Glomerular endothelial cell (primary cell): Measurements from ENCODE around the gene ADGRA1. TPM values are rescaled to one million over a fixed set of nuclear protein-coding genes. Genes with fewer than 3 reads are reported as not detected.
"Not testable (repeated sequence)": the region's sequence is repeated elsewhere in the genome, so short reads cannot be mapped to it uniquely, and the experiment has no call there.

ENCODE experiments used
- DNase-seq: peaks from one replicate; pipeline ENCODE4 v3.0.0-alpha.2; 2011; ENCODE audit warnings: low read depth, low spot score; ENCODE audit errors: extremely low read depth
- total RNA-seq: library from RNA; depleted of rRNA; stranded (reverse); fragments of >200 nt; gene quantifications from 2 replicates; pipeline ENCODE4 v1.2.3, GENCODE V29; 2015

The ADGRA1 gene
- total RNA-seq, 1 donor from 2014 or later, result not detected

DNA sequence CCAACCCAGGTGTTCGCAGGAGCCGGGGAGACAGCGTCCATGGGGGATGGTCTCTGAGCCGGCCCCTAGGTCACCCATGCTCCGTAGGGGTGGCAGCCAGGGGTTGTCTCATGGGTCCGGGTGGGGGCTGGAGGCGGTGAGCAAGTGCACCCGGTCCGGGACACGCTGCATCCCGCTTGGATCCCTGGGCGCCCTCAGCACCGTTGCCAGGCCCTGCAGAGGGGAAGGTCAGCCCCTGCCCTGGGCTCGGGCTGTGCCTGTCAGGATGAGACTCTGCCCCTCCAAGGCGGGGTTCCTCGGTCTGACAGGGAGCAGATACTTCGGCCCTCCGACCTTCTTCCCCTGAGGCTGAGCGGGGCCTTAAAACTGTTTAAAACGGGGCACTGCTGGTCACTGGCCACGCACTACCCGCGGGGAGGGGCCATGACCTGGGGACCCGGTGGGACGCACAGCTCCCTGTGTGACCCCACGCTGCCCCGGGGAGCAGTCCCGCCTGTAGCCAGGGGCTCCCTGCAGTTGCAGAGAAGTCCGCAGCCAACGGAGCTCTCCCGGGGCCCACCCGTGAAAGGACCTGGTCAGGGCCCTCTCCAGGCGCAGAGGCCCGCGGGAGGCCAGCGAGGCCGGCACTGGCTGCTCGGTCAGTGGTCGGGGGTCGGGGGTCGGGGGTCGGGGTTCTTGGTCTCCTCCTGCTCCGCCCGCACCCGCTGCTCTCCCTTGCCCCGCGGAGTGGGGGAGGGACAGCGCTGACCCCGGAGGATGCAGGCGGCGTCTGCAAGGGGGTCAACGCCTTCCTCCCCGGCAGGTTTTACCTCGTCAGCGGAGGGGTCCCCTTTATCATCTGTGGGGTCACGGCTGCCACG lies 38.9 kb downstream of the ADGRA1 start:
- no peak for DNase-seq

DNA sequence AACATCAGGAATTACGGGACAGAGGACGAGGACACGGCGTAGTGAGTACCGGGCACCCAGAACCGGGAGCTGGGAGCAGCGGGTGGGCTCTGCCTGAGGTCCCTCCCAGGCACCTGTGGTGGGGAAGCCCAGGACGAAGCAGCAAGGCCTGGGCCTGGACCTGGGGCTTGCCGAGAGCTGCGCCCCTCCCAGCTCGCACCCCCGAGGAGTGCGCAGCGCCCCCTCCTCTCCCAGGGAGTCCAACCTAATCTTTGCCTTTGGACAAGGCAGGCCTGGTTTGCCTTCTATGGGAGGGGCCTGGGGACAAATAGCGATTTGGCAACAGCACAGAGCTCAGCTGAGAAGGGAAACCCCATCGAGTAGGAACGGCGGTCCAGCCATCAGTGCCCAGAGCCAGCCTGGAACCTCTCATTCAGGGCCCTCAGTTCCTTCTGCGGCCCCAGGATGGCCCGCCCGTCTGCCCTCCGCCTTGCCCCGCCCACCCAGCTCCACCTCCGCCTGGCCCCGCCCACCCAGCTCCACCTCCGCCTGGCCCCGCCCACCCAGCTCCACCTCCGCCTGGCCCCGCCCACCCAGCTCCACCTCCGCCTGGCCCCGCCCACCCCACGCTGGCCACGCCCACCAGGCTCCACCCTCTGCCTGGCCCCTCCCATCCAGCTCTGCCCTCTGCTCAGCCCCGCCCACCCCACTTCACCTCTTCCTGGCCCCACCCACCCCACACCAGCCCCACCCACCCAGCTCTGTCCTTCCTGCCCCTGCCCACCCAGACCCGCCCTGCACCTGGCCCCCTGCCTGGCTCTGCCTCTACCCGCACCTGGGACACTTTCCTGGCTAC lies 39.8 kb downstream of the ADGRA1 start:
- DNase-seq, result no peak

DNA sequence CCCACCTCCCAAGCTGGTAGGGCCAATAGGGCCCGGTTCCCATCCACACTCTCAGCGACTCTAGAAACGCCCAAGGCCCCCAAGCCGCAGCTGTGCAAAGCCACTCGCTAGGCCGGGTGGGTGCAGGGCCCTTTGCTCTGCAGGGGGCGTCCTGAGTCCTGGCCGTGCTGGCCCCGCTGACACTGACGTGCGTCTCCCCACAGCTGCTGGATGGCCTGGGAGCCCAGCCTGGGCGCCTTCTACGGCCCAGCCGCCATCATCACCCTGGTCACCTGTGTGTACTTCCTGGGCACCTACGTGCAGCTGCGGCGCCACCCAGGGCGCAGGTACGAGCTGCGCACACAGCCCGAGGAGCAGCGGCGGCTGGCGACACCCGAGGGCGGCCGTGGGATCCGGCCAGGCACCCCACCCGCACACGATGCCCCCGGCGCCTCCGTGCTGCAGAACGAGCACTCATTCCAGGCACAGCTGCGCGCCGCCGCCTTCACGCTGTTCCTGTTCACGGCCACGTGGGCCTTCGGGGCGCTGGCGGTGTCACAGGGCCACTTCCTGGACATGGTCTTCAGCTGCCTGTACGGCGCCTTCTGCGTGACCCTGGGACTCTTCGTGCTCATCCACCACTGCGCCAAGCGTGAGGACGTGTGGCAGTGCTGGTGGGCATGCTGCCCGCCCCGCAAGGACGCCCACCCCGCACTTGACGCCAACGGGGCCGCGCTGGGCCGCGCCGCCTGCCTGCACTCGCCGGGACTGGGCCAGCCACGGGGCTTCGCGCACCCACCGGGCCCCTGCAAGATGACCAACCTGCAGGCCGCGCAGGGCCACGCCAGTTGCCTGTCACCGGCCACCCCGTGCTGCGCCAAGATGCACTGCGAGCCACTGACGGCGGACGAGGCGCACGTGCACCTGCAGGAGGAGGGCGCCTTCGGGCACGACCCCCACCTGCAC lies 40.7 kb downstream of the ADGRA1 start:
- no peak for DNase-seq

DNA sequence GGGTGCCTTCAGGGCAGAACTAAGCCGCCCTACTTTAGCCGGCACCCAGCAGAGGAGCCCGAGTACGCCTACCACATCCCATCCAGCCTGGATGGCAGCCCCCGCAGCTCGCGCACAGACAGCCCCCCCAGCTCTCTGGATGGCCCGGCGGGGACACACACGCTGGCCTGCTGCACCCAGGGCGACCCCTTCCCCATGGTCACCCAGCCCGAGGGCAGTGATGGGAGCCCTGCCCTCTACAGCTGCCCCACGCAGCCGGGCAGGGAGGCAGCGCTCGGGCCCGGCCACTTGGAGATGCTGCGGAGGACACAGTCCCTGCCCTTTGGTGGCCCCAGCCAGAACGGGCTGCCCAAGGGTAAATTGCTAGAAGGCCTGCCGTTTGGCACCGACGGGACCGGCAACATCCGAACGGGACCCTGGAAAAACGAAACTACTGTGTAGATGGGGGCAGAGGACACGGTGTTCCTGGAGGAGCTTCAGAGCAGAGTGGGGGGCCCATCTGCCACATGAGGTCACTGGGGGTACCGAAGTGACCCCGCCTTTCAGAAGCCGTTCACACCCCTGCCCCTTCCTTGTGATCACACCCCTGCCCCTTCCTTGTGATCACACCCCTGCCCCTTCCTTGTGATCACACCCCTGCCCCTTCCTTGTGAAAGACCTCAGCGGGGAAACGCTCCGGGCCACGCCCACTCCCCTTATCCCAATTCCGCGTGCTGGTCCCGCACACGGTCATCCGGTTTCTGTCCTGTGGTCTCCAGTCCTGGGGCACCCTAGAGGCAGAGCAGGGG lies 41.5 kb downstream of the ADGRA1 start:
- DNase-seq, result no peak

DNA sequence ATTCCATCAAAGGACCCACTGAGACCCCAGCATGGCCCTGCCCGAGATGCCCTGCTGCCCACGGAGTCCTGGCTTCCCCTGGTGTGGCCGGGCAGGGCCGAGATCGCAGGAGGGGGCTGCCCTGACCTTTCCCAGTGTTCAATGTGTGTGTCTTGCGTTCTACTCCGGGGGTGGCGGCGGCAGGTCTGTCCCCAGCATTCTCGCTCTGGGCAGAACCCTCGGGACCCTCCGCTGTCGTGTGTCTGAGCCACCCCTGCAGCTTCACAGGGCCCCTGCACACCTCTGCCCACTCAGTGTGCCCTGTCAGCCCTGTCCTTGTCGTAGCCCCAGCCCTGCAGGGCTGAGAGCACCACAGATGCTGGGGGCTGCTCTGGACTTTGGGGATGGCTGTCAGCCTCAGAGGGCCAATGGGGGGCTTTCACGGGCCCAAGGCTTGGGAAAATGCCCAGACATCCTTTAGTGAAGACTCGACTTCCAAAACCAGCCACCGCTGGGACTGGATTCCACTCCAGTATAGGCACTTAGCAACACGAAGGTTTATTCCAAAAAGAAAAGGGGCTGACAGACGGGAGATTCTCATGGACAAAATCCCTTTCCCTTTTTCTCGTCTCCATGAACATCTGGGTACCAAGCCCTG lies 42.3 kb downstream of the ADGRA1 start:
- no peak for DNase-seq

DNA sequence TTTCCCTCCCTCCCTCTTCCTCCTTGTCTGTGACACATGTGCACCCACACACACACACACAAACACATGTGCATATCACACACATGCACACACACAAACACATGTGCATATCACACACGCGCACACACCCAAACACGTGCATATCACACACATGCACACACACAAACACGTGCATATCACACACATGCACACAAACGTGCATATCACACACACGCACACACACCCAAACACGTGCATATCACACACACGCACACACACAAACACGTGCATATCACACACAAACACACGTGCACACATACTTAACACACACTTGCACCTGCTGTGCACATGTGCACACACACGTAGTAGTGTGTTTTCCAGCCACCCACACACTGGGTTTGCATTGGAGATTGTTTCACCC lies 42.9 kb downstream of the ADGRA1 start:
- DNase-seq, result no peak

DNA sequence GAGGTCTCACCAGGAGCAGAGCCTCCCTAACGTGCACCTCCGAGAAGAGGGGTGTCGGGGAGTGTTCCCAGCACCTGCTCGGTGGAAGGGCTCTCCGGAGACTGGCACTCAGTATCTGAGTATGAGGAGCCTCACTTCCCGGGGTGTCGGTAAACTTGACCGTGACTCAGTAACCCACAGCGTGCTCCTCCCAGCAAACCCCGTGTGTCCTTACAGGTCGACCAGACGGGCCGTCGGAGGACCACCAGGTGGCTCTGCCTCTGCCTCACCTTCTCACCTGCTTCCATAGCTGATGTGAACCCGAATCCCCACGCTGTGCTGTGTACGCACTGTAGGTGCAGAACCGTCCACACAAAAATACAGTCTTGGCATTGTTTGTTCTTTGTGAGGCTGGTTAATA lies 43.3 kb downstream of the ADGRA1 start:
- no peak for DNase-seq

DNA sequence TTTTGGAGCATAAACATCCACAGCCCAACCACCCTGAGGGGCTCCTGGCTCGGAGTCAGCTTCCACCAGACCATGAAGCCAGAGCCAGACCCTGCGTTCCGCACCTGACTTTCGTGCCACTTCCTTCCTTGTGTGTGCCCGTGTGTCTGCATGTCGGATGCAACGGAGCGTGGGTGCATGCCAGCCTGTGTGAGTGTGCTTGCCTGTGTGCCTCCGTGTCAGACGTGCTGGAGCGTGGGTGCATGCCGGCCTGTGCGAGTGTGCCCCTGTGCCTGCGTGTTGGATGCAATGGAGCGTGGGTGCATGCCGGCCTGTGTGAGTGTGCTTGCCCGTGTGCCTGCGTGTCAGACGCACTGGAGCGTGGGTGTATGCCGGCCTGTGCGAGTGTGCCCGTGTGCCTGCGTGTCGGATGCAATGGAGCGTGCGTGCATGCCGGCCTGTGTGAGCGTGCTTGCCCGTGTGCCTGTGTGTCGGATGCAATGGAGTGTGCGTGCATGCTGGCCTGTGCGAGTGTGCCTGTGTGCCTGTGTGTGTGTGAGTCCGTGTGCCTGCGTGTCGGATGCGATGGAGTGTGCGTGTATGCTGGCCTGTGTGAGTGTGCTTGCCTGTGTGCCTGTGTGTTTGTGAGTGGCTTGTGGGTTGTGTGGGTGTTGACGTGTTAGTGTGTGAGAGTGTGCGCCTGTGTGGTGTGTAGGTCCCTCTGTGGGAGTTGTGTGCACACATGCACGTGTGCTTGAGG lies 44.2 kb downstream of the ADGRA1 start:
- DNase-seq, result no peak

DNA sequence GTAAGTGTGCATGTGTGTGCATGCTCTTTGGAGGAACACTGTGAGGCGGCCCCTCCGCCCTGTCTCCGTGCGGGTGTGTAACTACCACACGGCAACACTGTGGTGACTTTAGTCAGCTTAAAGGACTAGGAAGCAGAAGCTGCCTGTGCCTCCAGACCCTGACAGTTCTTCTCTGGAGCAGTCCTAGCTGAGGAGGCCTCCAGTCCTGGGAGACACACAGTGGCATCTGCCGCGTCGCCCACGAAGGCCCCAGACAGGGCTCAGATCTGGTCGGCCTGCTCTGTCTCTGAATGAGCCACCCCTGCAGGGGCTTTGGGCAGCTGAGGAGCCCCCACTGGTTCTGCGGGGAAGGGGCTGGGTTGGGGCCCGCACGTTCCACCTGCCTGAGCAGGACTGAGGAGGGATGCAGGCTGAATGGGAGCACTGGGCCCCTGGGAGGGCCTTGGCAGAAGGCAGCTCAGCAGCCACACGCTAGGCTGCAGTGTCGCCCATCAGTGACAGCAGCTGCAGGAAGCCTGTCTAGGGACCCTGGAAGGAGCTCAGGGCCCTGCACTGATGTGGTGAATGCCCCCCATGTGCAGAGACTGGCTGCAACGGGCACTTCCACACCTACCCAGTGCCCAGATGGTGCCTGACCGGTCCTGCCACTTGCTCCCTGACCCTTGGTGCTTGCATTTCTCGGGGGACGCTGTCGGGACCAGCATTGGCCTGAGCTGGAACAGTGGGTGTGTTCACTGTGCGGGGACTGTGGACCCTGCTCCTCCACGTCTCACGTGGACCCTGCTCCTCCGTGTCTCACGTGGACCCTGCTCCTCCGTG lies 45.0 kb downstream of the ADGRA1 start:
- DNase-seq, result no peak

DNA sequence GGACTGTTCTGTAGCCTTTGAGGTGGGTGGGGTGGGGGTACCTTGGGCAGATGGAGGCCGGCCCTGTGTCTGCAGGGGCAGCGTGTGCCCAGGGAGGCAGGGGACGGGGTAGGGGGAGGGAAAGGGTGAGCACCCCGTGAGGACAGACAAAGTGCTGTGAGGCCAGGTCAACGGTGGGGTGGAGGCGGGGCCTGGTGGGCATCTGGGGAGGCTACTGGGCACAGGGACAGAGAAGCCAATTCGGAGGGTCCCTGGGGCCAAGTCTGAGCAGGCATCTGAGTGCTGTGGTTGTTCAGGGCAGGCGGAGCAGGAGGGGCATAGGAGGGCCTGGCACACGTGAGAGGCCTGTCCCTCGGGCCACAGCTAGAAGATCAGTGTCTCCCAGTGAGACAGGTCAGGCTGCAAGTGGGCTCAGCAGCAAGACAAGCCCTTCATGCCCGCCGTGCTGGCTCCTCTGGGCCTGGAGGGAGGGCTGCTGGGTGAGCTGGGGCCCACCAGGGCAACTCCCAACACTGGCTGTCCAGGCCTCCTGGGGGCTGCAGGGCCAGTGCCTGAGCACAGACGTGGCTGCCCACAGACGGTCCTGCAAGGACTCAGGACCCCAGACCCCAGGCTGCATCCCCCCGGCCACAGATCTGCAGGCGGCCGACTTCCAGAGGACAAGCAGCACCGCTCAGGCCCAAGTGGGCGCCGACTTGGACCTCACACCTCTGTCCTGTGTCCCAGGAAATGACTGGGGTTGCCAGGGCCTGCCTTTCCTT lies 45.9 kb downstream of the ADGRA1 start:
- no peak for DNase-seq

DNA sequence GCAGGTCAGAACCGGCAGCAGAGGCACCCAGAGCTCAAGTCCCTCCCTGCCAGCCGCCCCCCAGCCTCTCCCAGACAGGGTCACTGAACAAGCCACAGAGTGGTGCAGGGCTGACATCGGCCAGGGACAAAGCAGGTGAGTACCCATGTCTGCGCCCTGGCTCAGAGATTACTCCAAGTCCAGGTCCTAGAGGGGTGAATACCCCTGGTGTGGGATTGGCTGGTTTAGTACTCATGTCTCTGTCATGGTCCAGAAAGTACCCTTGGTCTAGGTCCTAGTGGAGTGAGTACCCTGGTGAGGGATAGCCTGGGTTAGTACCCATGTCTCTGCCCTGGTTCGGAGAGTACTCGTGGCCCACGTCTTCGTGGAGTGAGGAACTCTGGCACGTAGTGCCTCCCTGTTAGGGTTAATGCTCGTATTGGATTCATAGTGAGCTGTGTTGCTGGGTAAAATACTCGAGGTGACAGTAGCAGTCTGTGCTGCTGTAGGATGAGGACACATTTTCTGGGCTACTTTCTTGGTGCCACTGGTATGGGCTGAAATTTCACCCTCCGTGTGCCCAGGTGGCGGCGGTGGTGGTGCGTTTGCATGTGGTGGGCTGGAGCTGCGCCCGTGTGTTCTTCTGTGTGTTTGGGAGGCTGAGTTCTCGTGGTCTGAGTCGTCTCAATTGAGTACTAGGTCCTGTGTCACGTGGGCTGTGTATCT lies 46.8 kb downstream of the ADGRA1 start:
- no peak for DNase-seq

DNA sequence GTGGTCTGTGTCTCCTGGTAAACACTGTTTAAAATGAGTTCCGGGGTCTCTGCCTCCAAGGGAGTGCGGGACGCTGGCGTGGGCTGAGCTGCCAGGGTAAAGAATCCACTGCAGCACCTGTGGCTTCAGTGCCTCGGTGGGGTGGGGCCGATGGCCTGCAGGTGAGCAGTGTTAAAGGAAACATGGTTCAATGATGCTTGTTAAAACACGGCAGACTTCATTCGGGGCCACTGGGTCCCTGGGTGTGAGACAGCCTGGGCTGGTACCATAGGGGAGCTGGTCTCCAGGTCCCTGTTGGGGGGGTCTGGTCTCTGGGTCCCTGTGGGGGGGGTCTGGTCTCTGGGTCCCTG lies 47.4 kb downstream of the ADGRA1 start:
- no peak for DNase-seq

DNA sequence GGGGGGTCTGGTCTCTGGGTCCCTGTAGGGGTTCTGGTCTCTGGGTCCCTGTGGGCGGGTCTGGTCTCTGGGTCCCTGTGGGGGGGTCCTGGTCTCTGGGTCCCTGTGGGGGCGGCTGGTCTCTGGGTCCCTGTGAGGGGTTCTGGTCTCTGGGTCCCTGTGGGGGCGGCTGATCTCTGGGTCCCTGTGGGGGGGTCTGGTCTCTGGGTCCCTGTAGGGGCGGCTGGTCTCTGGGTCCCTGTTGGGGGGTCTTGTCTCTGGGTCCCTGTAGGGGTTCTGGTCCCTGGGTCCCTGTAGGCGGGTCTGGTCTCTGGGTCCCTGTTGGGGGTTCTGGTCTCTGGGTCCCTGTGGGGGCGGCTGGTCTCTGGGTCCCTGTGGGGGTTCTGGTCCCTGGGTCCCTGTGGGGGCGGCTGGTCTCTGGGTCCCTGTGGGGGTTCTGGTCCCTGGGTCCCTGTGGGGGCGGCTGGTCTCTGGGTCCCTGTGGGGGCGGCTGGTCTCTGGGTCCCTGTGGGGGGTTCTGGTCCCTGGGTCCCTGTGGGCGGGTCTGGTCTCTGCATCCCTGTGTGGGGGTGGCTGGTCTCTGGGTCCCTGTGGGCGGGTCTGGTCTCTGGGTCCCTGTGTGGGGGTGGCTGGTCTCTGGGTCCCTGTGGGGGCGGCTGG lies 49.9 kb downstream of the ADGRA1 start:
- DNase-seq, result not testable (repeated sequence)

DNA sequence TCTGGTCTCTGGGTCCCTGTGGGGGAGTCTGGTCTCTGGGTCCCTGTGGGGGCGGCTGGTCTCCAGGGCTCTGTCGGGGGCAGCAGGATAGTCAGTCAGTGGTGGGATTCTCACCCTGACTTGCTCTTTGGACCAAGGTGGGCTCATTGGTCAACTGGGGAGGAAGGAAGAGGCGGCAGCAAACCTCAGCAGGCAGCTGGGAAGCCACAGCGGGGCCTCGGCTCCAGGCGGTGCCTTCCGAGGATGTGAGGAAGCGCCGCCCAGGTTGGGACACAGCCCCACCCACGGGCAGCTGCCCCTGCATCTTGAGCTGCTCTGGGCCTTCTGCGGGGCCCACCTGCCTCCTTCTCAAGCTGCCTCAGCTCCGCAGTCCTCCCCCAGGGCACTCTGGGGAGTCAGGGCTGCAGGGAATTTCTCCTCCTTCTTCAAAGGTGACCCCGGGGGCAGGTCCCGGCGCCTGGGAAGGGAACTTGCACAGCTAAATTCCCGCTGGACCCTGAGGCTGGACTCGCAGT lies 51.9 kb downstream of the ADGRA1 start:
- no peak for DNase-seq

DNA sequence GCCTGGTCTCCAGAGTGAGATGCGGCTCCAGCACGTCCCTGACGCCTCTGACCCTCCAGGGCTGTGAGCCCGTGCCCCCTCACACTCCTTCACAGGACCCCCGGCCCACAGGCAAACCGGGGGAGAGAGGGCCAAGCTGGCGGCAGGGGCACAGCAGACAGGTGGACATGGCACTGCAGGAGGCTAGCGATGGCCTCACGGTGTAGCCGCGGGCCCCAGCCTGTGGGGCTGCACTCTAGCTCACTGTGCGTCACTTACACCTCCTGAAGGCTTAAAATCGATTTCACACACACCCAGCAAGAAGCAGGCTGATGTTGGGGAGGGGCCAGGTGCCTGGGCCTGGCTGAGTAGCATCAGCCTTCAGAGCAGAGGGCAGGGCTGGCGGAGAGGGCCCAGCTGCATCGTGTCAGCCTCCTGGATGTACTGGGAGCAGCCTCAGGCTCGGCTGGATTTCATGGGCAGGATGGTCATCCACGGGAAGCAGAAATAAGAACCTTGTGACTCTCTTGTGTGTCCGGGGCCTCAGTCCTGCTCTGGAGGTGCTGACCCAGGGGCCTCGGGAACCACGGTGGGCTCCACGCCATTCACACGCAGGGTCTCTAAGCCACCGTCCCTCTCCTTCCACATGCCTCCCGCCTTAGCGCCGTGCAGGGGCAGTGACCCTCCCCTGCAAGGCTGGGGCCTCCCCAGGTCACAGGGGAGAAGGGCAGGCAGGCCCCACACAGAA lies 52.9 kb downstream of the ADGRA1 start:
- DNase-seq, result no peak
